ENCODE measurements around the gene PIAS2. TPM values are rescaled to one million over a fixed set of nuclear protein-coding genes. Genes with fewer than 3 reads are reported as not detected.

The PIAS2 gene
- total RNA-seq, 4 donors from 2014 or later: 38.7 to 81.6 (median 42.3) TPM

DNA sequence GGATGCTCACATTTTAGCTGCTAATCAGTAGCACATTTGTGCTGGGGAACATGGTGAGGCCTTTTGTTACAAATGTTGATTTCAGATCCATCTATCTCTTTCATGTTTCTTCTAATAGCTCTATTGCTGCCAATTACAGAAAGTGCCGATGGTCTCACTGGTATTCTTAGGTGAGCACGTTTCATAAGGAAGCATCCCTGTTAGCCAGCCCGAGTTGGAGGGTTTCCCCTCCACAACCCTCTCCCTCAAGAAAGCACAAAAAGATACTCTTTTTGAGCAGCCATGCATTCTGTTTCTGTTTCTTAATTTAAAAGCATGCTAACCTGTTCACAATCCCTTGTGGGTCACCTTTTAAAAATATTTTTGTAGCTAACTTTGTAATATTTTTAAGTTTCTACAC is 129.6 kb downstream of the PIAS2 start:
- no peak for TF ChIP-seq POLR2A (IDR thresholded peaks at IDR 0.05)
- TF ChIP-seq, protein P1, sequence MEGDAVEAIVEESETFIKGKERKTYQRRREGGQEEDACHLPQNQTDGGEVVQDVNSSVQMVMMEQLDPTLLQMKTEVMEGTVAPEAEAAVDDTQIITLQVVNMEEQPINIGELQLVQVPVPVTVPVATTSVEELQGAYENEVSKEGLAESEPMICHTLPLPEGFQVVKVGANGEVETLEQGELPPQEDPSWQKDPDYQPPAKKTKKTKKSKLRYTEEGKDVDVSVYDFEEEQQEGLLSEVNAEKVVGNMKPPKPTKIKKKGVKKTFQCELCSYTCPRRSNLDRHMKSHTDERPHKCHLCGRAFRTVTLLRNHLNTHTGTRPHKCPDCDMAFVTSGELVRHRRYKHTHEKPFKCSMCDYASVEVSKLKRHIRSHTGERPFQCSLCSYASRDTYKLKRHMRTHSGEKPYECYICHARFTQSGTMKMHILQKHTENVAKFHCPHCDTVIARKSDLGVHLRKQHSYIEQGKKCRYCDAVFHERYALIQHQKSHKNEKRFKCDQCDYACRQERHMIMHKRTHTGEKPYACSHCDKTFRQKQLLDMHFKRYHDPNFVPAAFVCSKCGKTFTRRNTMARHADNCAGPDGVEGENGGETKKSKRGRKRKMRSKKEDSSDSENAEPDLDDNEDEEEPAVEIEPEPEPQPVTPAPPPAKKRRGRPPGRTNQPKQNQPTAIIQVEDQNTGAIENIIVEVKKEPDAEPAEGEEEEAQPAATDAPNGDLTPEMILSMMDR (IDR thresholded peaks at IDR 0.05): no peak
- no peaks in the 10 kb centered on the region for H3K27me3 ChIP-seq
- no peak for DNase-seq
- intact Hi-C loops (cut with DNase I): no loop called here
- H3K4me3 ChIP-seq (replicated peaks in 1 of 3): no peak overlapping the region
- no peaks in the 10 kb centered on the region for H3K9me3 ChIP-seq
- WGBS, 2 donors: 77 to 81% methylated on average over 3 of the region's 3 CpGs
- H3K36me3 ChIP-seq: no peaks in the 10 kb centered on the region
- H3K4me1 ChIP-seq: no peaks in the 10 kb centered on the region
- H3K27ac ChIP-seq: no peak overlapping the region

DNA sequence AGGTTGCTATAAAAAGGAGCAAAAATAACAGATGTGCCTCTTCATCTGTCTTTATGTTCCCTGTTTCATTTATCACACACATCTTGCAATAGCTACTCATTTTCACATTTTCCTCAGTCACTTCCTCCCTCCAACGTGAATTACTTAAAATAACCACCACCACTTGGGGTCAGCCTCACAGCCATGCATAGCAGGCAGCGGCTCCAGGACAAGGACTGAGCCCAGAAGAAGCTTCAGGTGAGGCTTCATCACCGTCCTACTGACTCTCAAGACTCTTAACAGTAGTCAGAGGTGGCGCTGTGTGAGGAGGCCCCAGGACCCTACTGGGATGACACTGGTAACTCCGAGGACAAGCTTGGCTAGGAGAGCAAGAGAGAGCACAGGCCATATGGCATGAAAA is 144.9 kb downstream of the PIAS2 start:
- intact Hi-C loops (cut with DNase I): no loop called here
- H3K4me3 ChIP-seq (replicated peaks in 1 of 3): no peak overlapping the region
- H3K27me3 ChIP-seq: no peaks in the 10 kb centered on the region
- TF ChIP-seq, protein P1 (IDR thresholded peaks at IDR 0.05): no peak
- no peak for TF ChIP-seq POLR2A (IDR thresholded peaks at IDR 0.05)
- DNase-seq: no peak
- no peaks in the 10 kb centered on the region for H3K9me3 ChIP-seq
- H3K36me3 ChIP-seq: no peaks in the 10 kb centered on the region
- WGBS, 2 donors: 61 to 68% methylated on average over 5 of the region's 5 CpGs
- no peaks in the 10 kb centered on the region for H3K4me1 ChIP-seq
- no peak overlapping the region for H3K27ac ChIP-seq

DNA sequence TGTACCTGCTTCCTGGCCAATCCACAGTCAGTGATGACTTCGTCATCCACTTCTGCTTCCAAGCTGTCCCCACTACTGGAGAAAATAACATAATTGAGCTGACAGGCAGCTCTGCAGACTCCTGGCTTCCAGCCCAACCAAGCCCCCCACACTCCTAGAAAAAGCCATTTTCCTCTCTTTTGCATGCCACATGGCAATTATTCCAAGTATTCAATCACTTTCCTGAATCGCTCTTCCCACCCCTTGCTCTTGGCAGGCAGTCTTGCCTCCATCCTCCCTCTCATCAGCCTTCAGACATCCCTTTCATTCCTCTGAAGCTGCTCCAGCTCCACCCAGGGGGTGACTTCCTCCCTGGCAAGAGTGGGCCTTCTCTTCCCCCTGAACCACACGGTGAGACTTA is 146.2 kb downstream of the PIAS2 start:
- no peaks in the 10 kb centered on the region for H3K36me3 ChIP-seq
- DNase-seq: no peak
- H3K27me3 ChIP-seq: no peaks in the 10 kb centered on the region
- TF ChIP-seq POLR2A (IDR thresholded peaks at IDR 0.05): no peak
- TF ChIP-seq, protein P1 (IDR thresholded peaks at IDR 0.05): no peak
- H3K9me3 ChIP-seq: no peaks in the 10 kb centered on the region
- intact Hi-C loops (cut with DNase I): no loop called here
- H3K4me3 ChIP-seq (replicated peaks in 1 of 3): no peak overlapping the region
- H3K4me1 ChIP-seq: no peaks in the 10 kb centered on the region
- H3K27ac ChIP-seq: no peak overlapping the region
- 51 to 54% methylated on average over 3 of the region's 3 CpGs for WGBS, 2 donors

DNA sequence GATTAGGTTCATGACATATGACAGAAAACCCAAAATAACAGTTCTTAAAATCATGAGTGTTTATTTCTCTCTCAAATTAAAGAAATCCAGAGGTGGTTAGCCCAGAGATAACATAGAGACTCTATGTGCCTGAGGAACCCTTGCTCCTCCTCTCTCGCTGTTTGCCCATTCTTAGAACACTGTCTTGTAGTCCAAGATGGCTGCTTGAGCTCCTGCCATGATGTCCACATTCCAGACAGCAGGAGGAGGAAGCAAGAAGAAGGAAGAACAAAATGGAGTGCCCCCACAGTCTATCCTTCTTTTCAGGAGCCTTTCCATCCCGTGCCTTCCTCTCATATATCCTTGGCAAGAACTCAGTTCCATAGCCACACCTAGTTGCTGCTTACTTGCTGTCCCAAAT is 146.6 kb downstream of the PIAS2 start:
- TF ChIP-seq, protein P1 (IDR thresholded peaks at IDR 0.05): no peak
- TF ChIP-seq POLR2A (IDR thresholded peaks at IDR 0.05): no peak
- intact Hi-C loops (cut with DNase I): no loop called here
- 79 to 93% methylated on average over 2 of the region's 2 CpGs for whole genome bisulfite sequencing, 2 donors
- no peaks in the 10 kb centered on the region for H3K36me3 ChIP-seq
- no peaks in the 10 kb centered on the region for H3K4me1 ChIP-seq
- H3K9me3 ChIP-seq: no peaks in the 10 kb centered on the region
- H3K27ac ChIP-seq: no peak overlapping the region
- no peaks in the 10 kb centered on the region for H3K27me3 ChIP-seq
- DNase-seq: no peak
- H3K4me3 ChIP-seq (replicated peaks in 1 of 3): no peak overlapping the region

DNA sequence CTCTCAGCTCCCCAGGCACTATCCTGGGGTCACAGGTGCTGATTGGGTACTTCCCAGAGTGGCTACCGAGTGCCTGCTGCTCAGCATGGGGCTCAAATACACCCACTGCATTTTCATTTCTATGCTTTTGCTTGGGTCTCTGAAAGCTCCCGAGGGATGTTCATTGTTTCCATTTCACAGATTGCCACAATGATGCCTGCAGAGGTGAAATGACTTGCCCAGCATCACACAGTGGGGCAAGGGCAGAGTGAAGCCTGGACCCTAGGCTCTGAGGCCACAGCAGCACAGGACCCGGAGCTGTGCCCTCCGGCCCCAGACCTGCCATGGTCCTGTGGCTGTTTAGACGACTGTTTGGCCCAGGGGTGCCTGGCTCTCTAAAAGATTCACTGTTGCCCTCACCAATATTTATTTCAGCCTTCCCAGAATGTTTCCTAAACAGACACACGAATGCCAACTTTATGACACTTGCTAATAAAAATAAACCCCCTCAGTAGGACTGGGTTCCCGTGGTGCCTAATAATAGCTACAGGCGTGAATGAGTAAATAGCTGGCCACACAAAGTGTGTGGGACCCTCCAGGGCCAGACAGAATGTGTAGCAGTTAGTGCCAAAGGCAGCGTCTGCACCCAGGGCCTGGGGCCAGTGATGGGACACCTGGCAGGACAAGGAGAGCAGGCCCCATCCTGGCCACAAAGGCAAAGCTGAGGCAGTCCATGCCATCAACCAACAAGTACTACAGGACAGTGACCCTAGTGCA is 149.0 kb downstream of the PIAS2 start:
- H3K9me3 ChIP-seq: no peaks in the 10 kb centered on the region
- H3K4me3 ChIP-seq (replicated peaks in 1 of 3): no peak overlapping the region
- WGBS, 2 donors: 70 to 82% methylated on average over 9 of the region's 9 CpGs
- intact Hi-C loops (cut with DNase I): no loop called here
- H3K36me3 ChIP-seq: no peaks in the 10 kb centered on the region
- H3K27ac ChIP-seq: no peak overlapping the region
- TF ChIP-seq POLR2A (IDR thresholded peaks at IDR 0.05): no peak
- TF ChIP-seq, protein P1 (IDR thresholded peaks at IDR 0.05): no peak
- no peaks in the 10 kb centered on the region for H3K27me3 ChIP-seq
- no peak for DNase-seq
- no peaks in the 10 kb centered on the region for H3K4me1 ChIP-seq
